HUES48 (cell line): ENCODE results near the gene MAPK8IP2.
"Not testable (repeated sequence)": the region's sequence is repeated elsewhere in the genome, so short reads cannot be mapped to it uniquely, and the experiment has no call there.

Experiments used
- H3K27ac ChIP-seq: one replicate; pipeline ENCODE4 v1.7.0; 2013; ENCODE audit warnings: low read depth, low read length, inconsistent platforms
- H3K27me3 ChIP-seq: 2 replicates; pipeline ENCODE4 v1.6.1; 2013; ENCODE audit warnings: mild to moderate bottlenecking, low read length; ENCODE audit not compliant: control insufficient read depth, insufficient read depth
- H3K36me3 ChIP-seq: 2 replicates; pipeline ENCODE4 v1.6.1; 2013; ENCODE audit warnings: low read length; ENCODE audit not compliant: control insufficient read depth, insufficient read depth
- H3K4me1 ChIP-seq: 2 replicates; pipeline ENCODE4 v1.6.1; 2013; ENCODE audit warnings: mild to moderate bottlenecking, low read length; ENCODE audit not compliant: control insufficient read depth, insufficient read depth
- H3K4me3 ChIP-seq: 2 replicates; pipeline ENCODE4 v1.5.1; 2013; ENCODE audit warnings: mild to moderate bottlenecking, low read depth, low read length
- H3K9ac ChIP-seq: 2 replicates; pipeline ENCODE4 v1.6.1; 2013; ENCODE audit warnings: mild to moderate bottlenecking, low read depth, low read length, moderate library complexity
- H3K9me3 ChIP-seq: 2 replicates; pipeline ENCODE4 v1.6.1; 2013; ENCODE audit warnings: low read length; ENCODE audit not compliant: control insufficient read depth, insufficient read depth

The MAPK8IP2 gene

DNA sequence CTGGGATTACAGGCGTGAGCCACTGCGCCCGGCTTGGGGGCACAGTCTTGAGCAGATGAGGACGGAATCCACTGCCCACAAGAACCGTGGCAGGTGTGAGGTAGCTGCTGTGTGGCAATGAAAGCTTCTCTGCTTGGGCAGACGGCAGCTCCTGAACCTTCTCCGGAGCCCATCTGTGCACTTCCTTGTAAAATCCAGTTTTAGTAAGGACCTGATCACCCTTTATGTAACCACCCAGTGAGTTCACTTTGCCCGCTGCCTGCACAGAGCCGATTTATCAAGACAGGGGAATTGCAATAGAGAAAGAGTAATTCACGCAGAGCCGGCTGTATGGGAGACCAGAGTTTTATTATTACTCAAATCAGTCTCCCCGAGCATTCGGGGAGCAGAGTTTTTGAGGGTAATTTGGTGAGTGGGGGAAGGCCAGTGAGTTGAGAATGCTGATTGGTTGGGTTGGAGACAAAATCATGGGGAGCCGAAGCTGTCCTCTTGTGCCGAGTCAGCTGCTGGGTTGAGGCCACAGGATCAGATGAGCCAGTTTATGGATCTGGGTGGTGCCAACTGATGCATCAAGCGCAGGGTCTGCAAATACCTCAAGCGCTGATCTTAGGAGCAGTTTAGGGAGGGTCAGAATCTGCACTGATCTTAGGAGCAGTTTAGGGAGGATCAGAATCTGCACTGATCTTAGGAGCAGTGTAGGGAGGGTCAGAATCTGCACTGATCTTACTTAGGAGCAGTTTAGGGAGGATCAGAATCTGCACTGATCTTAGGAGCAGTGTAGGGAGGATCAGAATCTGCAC is 42.6 kb downstream of the MAPK8IP2 start:
- Histone ChIP-seq H3K27me3 (peaks cover 29% of the 10 kb centered on the region), H3K4me1 (peaks cover 16% of the 10 kb centered on the region), H3K9me3 (peaks cover 15% of the 10 kb centered on the region)
- H3K27ac ChIP-seq, H3K4me3 ChIP-seq, H3K9ac ChIP-seq, H3K36me3 ChIP-seq: not testable (repeated sequence)

DNA sequence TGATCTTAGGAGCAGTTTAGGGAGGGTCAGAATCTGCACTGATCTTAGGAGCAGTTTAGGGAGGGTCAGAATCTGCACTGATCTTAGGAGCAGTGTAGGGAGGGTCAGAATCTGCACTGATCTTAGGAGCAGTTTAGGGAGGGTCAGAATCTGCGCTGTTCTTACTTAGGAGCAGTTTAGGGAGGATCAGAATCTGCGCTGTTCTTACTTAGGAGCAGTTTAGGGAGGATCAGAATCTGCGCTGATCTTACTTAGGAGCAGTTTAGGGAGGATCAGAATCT is 43.2 kb downstream of the MAPK8IP2 start:
- not testable (repeated sequence) for H3K4me3 ChIP-seq, H3K9ac ChIP-seq, H3K36me3 ChIP-seq, H3K27ac ChIP-seq
- Histone ChIP-seq H3K9me3 (peaks cover 15% of the 10 kb centered on the region), H3K27me3 (peaks cover 29% of the 10 kb centered on the region), H3K4me1 (peaks cover 16% of the 10 kb centered on the region)

DNA sequence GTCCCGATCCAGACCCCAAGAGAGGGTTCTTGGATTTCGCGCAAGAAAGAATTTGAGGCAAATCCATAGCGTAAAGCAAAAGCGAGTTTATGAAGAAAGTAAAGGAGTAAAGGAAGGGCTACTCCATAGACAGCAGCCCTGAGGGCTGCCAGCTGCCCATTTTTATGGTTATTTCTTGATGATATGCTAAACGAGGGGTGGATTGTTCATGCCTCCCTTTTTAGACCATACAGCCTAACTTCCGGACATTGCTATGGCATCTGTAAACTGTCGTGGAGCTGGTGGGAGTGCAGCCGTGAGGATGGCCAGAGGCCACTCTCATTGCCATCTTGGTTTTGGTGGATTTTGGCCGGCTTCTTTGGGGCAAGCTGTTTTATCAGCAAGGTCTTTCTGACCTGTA is 52.7 kb downstream of the MAPK8IP2 start:
- Histone ChIP-seq H3K4me1 (no peaks in the 10 kb centered on the region), H3K36me3 (no peaks in the 10 kb centered on the region), H3K9ac (no peak overlapping the region), H3K9me3 (peaks cover 20% of the 10 kb centered on the region), H3K27me3 (peaks cover 20% of the 10 kb centered on the region), H3K4me3 (no peak overlapping the region), H3K27ac (no peak overlapping the region)

DNA sequence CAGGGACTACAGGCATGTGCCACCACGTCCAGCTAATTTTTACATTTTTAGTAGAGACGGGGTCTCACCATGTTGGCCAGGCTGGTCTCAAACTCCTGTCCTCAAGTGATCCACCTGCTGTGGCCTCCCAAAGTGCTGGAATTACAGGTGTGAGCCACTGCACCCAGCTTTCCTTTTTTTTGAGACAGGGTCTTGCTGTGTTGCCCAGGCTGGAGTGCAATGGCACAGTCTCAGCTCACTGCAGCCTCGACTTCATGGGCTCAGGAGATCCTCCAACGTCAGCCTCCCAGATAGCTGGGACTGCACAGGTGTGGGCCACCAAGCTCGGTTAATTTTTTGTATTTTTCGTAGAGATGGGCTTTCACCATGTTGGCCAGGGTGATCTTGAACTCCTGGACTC is 54.1 kb downstream of the MAPK8IP2 start:
- H3K9me3 ChIP-seq, result peaks cover 15% of the 10 kb centered on the region
- H3K36me3 ChIP-seq, H3K4me1 ChIP-seq, H3K4me3 ChIP-seq, H3K27ac ChIP-seq, H3K9ac ChIP-seq: not testable (repeated sequence)
- peaks cover 20% of the 10 kb centered on the region for H3K27me3 ChIP-seq

DNA sequence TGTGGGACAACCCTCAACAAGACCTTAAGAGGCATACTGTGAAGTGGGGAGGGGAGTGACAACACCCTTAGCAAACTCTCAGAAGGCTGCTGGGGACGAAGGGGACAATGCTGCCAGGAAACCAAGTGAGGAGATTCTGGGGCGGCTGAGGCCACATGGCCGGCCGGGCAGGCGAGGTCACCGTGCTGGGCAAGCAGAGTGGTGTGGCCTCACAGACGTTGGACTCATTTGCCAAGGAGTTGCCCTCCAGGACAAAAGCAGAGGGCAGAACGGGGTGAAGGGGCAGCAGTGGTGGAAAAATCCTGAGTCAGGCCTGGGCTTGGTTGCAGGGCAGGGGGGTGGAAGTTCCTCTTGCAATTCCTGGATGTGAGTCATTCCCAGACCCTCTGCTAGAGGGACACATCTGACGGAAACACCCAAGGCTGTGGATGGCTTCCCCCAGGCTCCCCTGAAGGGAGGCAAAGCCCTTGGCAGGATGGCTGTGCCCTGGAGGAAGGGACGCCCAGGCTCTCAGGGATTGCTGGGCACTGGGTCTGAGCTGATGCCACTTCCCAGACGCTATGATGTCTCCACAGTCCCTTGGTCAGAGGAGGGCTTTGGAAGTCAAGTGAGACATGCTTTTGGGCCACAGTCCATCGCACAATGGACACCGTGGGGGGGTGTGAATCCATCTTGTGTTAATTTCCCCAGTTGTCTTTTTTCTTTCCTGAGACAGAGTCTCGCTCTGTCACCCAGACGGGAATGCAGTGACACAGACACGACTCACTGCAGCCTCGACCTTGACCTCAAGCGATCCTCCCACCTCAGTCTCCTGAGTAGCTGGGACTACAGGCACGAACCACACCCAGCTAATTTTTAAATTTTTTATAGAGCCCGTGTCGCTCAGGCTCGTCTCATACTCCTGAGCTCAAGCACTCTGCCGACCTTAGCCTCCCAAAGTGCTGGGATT is 55.8 kb downstream of the MAPK8IP2 start:
- Histone ChIP-seq H3K36me3 (no peaks in the 10 kb centered on the region), H3K9me3 (peaks cover 7% of the 10 kb centered on the region), H3K27ac (peak overlapping the region; percentile 39), H3K4me3 (no peak overlapping the region), H3K4me1 (no peaks in the 10 kb centered on the region), H3K27me3 (peaks cover 20% of the 10 kb centered on the region), H3K9ac (no peak overlapping the region)

DNA sequence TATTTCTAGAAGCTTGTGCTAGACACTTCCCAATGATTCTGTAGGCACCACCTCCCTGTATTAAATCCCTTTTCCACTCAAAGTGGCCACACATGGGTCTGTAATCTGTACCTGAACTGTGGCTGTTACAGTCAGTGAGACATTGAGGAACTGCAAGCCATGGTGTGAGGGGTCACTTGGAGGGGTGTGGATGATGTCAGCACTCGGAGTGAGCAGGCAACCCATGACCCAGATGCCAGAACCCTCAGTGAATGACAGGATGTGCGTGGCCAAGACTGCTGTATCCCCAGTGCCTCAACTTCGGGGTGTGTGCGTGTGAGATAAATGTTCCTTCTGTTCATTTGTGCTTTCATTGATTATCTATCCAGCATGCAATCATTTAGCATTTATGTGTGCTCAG is 57.3 kb downstream of the MAPK8IP2 start:
- Histone ChIP-seq H3K27ac (no peak overlapping the region), H3K27me3 (peaks cover 20% of the 10 kb centered on the region), H3K9me3 (peaks cover 5% of the 10 kb centered on the region; the same call in 1 of the 2 replicates), H3K4me3 (no peak overlapping the region), H3K9ac (no peak overlapping the region), H3K36me3 (no peaks in the 10 kb centered on the region), H3K4me1 (no peaks in the 10 kb centered on the region)

DNA sequence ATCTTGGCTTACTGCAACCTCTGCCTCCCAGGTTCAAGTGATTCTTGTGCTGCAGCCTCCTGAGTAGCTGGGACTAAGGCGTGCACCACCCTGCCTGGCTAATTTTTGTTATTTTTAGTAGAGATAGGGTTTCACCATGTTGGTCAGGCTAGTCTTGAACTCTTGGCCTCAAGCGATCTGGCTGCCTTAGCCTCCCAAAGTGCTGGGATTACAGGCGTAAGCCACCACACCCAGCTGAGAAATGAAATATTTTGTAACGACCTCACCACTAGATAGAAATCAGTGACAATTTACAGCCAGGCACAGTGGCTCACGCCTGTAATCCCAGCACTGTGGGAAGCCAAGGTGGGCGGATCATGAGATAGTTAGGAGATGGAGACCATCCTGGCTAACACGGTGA is 59.1 kb downstream of the MAPK8IP2 start:
- H3K4me3 ChIP-seq, H3K36me3 ChIP-seq: not testable (repeated sequence)

DNA sequence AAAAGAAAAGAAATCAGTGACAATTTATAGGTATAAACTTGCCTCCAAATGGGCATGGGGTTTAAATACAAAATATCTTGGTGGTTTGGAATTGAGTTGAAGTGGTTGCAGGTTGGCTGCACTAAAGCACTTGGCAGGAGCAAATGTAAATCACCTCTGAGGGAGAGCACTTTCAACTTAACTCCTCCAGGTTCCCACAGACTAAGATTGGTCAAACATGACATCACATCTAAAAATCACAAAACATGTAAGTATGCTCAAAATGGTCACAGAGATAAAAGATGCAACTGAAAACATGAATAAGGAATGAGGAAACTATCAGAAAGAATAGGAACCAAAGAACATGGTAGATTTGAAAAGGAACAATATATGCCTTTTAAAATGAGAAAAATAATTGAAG is 59.7 kb downstream of the MAPK8IP2 start:
- no peaks in the 10 kb centered on the region for H3K36me3 ChIP-seq
- no peak overlapping the region for H3K9ac ChIP-seq
- no peak overlapping the region for H3K27ac ChIP-seq
- no peak overlapping the region for H3K4me3 ChIP-seq
- H3K27me3 ChIP-seq, result peaks cover 18% of the 10 kb centered on the region
- no peaks in the 10 kb centered on the region; the same call in 1 of the 2 replicates for H3K9me3 ChIP-seq
- H3K4me1 ChIP-seq, result no peaks in the 10 kb centered on the region

More for the DNA sequence above, 59.1 kb downstream of the MAPK8IP2 start:
- H3K27ac ChIP-seq, H3K9me3 ChIP-seq, H3K4me1 ChIP-seq, H3K9ac ChIP-seq: not testable (repeated sequence)
- peaks cover 18% of the 10 kb centered on the region for H3K27me3 ChIP-seq
